WTC11 (cell line): ENCODE results near the gene PAM16.

Source experiments
- NR3C1 ChIP-seq: sonication (generic); formaldehyde crosslinking; conservative IDR thresholded peaks from 2 replicates; pipeline ENCODE4 v1.8.1; 2023; ENCODE audit warnings: low read depth, mild to moderate bottlenecking, missing genetic modification reagents
- ZNF138 ChIP-seq: sonication (generic); formaldehyde crosslinking; conservative IDR thresholded peaks from 2 replicates; pipeline ENCODE4 v1.8.1; 2022; ENCODE audit warnings: mild to moderate bottlenecking, moderate library complexity, missing genetic modification reagents
- TF ChIP-seq, protein P1 (sequence below): fragments of 200-600 bp; IDR thresholded peaks from 2 replicates; pipeline ENCODE4 v1.8.0; 2022; ENCODE audit warnings: antibody characterized with exemption
- TF ChIP-seq, protein P2 (sequence below): sonication (generic); formaldehyde crosslinking; IDR thresholded peaks from 2 replicates; pipeline ENCODE4 v1.8.1; 2023; ENCODE audit warnings: mild to moderate bottlenecking, missing genetic modification reagents, moderate library complexity
- TF ChIP-seq, protein P3 (sequence below): sonication (generic); formaldehyde crosslinking; IDR thresholded peaks from 2 replicates; pipeline ENCODE4 v1.8.0; 2022; ENCODE audit warnings: mild to moderate bottlenecking, missing genetic modification reagents

DNA sequence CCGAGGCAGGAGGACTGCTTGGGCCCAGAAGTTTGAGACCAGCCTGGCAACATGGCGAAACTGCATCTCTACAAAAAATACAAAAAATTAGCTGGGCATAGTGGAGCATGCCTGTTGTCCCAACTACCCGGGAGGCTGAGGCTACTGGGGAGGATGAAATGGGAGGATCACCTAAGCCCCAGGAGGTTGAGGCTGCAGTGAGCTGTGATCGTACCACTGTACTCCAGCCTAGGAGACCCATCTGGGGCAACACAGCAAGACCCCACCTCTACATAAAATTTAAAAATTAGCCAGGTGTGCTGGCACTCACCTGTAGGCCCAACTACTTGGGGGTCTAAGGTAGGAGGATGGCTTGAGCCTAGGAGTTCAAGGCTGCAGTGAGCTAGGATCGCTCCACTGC lies 1.8 kb downstream of the PAM16 start:
- TF ChIP-seq, protein P1, sequence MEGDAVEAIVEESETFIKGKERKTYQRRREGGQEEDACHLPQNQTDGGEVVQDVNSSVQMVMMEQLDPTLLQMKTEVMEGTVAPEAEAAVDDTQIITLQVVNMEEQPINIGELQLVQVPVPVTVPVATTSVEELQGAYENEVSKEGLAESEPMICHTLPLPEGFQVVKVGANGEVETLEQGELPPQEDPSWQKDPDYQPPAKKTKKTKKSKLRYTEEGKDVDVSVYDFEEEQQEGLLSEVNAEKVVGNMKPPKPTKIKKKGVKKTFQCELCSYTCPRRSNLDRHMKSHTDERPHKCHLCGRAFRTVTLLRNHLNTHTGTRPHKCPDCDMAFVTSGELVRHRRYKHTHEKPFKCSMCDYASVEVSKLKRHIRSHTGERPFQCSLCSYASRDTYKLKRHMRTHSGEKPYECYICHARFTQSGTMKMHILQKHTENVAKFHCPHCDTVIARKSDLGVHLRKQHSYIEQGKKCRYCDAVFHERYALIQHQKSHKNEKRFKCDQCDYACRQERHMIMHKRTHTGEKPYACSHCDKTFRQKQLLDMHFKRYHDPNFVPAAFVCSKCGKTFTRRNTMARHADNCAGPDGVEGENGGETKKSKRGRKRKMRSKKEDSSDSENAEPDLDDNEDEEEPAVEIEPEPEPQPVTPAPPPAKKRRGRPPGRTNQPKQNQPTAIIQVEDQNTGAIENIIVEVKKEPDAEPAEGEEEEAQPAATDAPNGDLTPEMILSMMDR = no peak
- TF ChIP-seq NR3C1 (CRISPR knock-in tag) (no peak), ZNF138 (CRISPR knock-in tag) (no peak)
- TF ChIP-seq, protein P2, sequence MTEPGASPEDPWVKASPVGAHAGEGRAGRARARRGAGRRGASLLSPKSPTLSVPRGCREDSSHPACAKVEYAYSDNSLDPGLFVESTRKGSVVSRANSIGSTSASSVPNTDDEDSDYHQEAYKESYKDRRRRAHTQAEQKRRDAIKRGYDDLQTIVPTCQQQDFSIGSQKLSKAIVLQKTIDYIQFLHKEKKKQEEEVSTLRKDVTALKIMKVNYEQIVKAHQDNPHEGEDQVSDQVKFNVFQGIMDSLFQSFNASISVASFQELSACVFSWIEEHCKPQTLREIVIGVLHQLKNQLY (CRISPR knock-in tag) = no peak
- TF ChIP-seq, protein P3, sequence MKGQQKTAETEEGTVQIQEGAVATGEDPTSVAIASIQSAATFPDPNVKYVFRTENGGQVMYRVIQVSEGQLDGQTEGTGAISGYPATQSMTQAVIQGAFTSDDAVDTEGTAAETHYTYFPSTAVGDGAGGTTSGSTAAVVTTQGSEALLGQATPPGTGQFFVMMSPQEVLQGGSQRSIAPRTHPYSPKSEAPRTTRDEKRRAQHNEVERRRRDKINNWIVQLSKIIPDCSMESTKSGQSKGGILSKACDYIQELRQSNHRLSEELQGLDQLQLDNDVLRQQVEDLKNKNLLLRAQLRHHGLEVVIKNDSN (CRISPR knock-in tag) = no peak
